IPS-11a (cell line): ENCODE results near the gene LDLRAD4.
"Not testable (repeated sequence)": the region's sequence is repeated elsewhere in the genome, so short reads cannot be mapped to it uniquely, and the experiment has no call there.

Experiments used
- H3K4me3 ChIP-seq: one replicate; pipeline ENCODE4 v1.5.1; 2013; ENCODE audit warnings: low read depth, low read length, control low read depth

LDLRAD4 gene

GRCh38 chr18:13688191-13689136, 469.9 kb downstream of the LDLRAD4 start:
- no peak overlapping the region for H3K4me3 ChIP-seq

GRCh38 chr18:13690060-13690459, 471.5 kb downstream of the LDLRAD4 start:
- H3K4me3 ChIP-seq, result not testable (repeated sequence)

- H3K4me3 ChIP-seq, result not testable (repeated sequence)
These were observed 476.8 kb downstream of the LDLRAD4 start for GRCh38 chr18:13695337-13695736.

- H3K4me3 ChIP-seq, result no peak overlapping the region
These were observed 478.4 kb downstream of the LDLRAD4 start for GRCh38 chr18:13696961-13697360.

- H3K4me3 ChIP-seq, result no peak overlapping the region
These were observed 481.6 kb downstream of the LDLRAD4 start for GRCh38 chr18:13700153-13700552.
